Mesenteric fat pad (tissue), 1 donor: ENCODE results near the gene FOXA3. TPM values are rescaled to one million over a fixed set of nuclear protein-coding genes. Genes with fewer than 3 reads are reported as not detected.

Experiments used
- DNase-seq: peaks from one replicate; pipeline ENCODE4 v3.0.0-alpha.2; 2020; ENCODE audit warnings: low spot score
- total RNA-seq: library from RNA; stranded (reverse); fragmentation: NEBNext Ultra II Directional; extraction: Animal tissue kit (Norgen Biotek cat#: 25700); gene quantifications from one replicate; pipeline ENCODE4 v1.2.1, GENCODE V29; 2021
- donor health status: DM: yes; HTN: yes; CAD: no.

Gene FOXA3
- total RNA-seq, 1 donor from 2014 or later, result not detected

- DNase-seq, result no peak
These were observed 53.4 kb downstream of the FOXA3 start for GRCh38 chr19:45917421-45918091.

- no peak for DNase-seq
These were observed 54.6 kb downstream of the FOXA3 start for GRCh38 chr19:45918721-45919120.

- no peak for DNase-seq
These were observed 55.6 kb downstream of the FOXA3 start for GRCh38 chr19:45919678-45920077.

- no peak for DNase-seq
These were observed 56.3 kb downstream of the FOXA3 start for GRCh38 chr19:45920458-45920857.

GRCh38 chr19:45922281-45922680, 58.2 kb downstream of the FOXA3 start:
- DNase-seq, result no peak

Other genes with a start within 250 kb of the FOXA3 start
- gene EML2, start 224.9 kb upstream of the FOXA3 start, total RNA-seq, result 33.6 TPM
- 7.1 TPM for gene GIPR, start 196.1 kb upstream of the FOXA3 start, total RNA-seq
- 239 TPM for gene SNRPD2, start 172.4 kb upstream of the FOXA3 start, total RNA-seq
- gene QPCTL, start 171.7 kb upstream of the FOXA3 start, total RNA-seq, result 7.7 TPM
- gene FBXO46, start 133.4 kb upstream of the FOXA3 start, total RNA-seq, result 12.8 TPM
- not detected for gene MEIOSIN, start 130.9 kb upstream of the FOXA3 start, total RNA-seq
- 18.0 TPM for gene SIX5, start 95.1 kb upstream of the FOXA3 start, total RNA-seq
- gene DMPK, start 81.8 kb upstream of the FOXA3 start, total RNA-seq, result 37.5 TPM
- gene DMWD, start 71.5 kb upstream of the FOXA3 start, total RNA-seq, result 57.2 TPM
- not detected for gene RSPH6A, start 49.0 kb upstream of the FOXA3 start, total RNA-seq
- gene SYMPK, start 1.2 kb upstream of the FOXA3 start, total RNA-seq, result 52.8 TPM
- gene IRF2BP1, start 21.8 kb downstream of the FOXA3 start, total RNA-seq, result 14.0 TPM
- gene MYPOP, start 38.3 kb downstream of the FOXA3 start, total RNA-seq, result 10.2 TPM
- gene NANOS2, start 50.5 kb downstream of the FOXA3 start, total RNA-seq, result not detected
- gene NOVA2, start 109.5 kb downstream of the FOXA3 start, total RNA-seq, result 15.4 TPM
- gene CCDC61, start 131.1 kb downstream of the FOXA3 start, total RNA-seq, result 9.8 TPM
- 1.6 TPM for gene PGLYRP1, start 158.7 kb downstream of the FOXA3 start, total RNA-seq
- not detected for gene IGFL4, start 176.7 kb downstream of the FOXA3 start, total RNA-seq